ENCODE measurements around the gene CAV2. TPM values are rescaled to one million over a fixed set of nuclear protein-coding genes. Genes with fewer than 3 reads are reported as not detected.

The CAV2 gene
- total RNA-seq, 4 donors from 2014 or later = 142 to 188 (median 170) TPM

DNA sequence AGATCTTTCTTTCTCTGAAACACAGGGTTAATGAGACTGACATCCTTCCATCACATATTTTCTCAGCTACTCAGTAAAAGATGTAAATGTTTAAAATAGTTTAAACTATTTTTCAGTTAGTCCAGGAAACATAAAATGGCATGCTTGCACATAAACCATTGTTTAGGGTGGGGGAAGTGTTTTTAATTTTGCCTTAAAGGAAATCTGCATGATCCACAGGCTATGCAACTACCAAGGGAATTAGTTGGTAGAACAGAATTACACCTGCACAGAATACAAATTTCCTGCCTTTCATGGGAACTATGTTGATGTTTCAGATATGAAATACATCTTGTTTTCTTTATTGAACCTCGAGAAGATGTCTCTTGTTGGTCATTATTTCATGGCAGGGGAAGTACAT is 35.9 kb downstream of the CAV2 start:
- Histone ChIP-seq H3K9me3 (no peaks in the 10 kb centered on the region), H3K4me1 (peaks cover 11 to 94% (median 12%) of the 10 kb centered on the region in 3 donors), H3K27ac (peak overlapping the region in 2 of 4 donors; percentile 17 to 38), H3K4me3 (no peak overlapping the region), H3K27me3 (no peaks in the 10 kb centered on the region), H3K36me3 (peaks cover 3 to 53% of the 10 kb centered on the region in 2 donors)
- ATAC-seq = no peak
- WGBS, 2 donors (ENCODE audit: low coverage in 1 of 2) = 54 to 65% methylated on average over 1 of the region's 1 CpG
- TF ChIP-seq POLR2A (IDR thresholded peaks at IDR 0.05) (no peak), POLR2AphosphoS5 (IDR thresholded peaks at IDR 0.05) (no peak), EP300 (IDR thresholded peaks at IDR 0.05) (no peak), CTCF (IDR thresholded peaks at IDR 0.05) (no peak)

DNA sequence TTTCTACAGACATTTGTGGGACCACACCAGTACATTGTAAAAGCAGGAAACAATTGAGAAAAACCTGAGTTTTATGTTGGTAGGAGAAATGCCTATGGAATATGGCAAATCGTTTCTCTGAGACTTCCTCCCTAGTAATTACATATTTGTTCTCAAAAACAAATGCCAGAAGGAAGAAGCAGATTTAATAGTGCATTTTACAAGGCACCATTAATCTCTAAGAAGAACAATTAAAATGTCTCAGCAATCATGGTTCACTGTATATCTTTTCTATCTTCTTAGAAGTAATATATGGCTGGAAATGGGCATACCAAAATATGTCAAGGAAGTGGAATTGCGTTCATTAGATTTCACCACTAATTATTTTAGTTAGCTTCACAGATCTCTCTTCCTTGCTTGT is 38.6 kb downstream of the CAV2 start:
- no peak for TF ChIP-seq POLR2AphosphoS5 (IDR thresholded peaks at IDR 0.05)
- no peak overlapping the region for H3K4me3 ChIP-seq
- no peaks in the 10 kb centered on the region for H3K27me3 ChIP-seq
- H3K9me3 ChIP-seq = no peaks in the 10 kb centered on the region
- H3K27ac ChIP-seq = peak overlapping the region in 3 of 4 donors; percentile 46 to 54 (median 52)
- H3K4me1 ChIP-seq = peaks cover 21 to 95% (median 27%) of the 10 kb centered on the region in 3 donors
- ATAC-seq = no peak
- 56 to 63% methylated on average over 2 of the region's 2 CpGs for WGBS, 2 donors (ENCODE audit: low coverage in 1 of 2)
- peaks cover 3 to 42% of the 10 kb centered on the region in 2 donors for H3K36me3 ChIP-seq

DNA sequence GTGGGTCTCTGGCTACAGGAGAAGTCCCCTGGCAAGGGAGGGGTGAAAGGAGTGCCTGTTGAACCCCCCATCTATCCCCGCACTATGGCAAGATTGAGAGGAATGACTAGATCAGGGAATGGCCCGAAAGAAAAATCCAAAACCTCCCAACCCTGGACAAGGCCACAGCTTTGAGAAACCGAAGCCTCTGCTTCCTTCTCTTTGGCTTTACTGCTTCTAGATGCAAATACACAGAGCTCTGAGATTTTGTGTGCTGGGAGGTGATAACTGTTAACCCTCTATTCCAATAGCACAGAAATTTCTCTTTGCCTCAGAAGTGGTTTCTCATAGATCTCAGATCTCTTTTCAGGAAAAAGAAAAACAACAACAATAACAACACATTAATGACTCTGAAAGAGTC is 40.3 kb downstream of the CAV2 start:
- no peaks in the 10 kb centered on the region for H3K9me3 ChIP-seq
- H3K36me3 ChIP-seq = peaks cover 3 to 41% of the 10 kb centered on the region in 2 donors
- no peak overlapping the region for H3K4me3 ChIP-seq
- H3K4me1 ChIP-seq = peaks cover 18 to 96% (median 30%) of the 10 kb centered on the region in 3 donors
- no peaks in the 10 kb centered on the region for H3K27me3 ChIP-seq
- ATAC-seq = no peak
- peak overlapping the region in 3 of 4 donors; percentile 46 to 70 (median 48) for H3K27ac ChIP-seq
- TF ChIP-seq POLR2AphosphoS5 (IDR thresholded peaks at IDR 0.05) = no peak
- WGBS, 2 donors (ENCODE audit: low coverage in 1 of 2) = 28 to 100% methylated on average over 1 to 2 of the region's 3 CpGs

- no peaks in the 10 kb centered on the region for H3K27me3 ChIP-seq
- TF ChIP-seq POLR2AphosphoS5 (IDR thresholded peaks at IDR 0.05) = no peak
- TF ChIP-seq POLR2A (IDR thresholded peaks at IDR 0.05) = no peak
- TF ChIP-seq CTCF (IDR thresholded peaks at IDR 0.05) = no peak
- TF ChIP-seq EP300 (IDR thresholded peaks at IDR 0.05) = no peak
- H3K4me3 ChIP-seq = no peak overlapping the region
- H3K9me3 ChIP-seq = no peaks in the 10 kb centered on the region
- H3K4me1 ChIP-seq = peaks cover 12 to 96% (median 26%) of the 10 kb centered on the region in 3 donors
- peaks cover 3 to 33% of the 10 kb centered on the region in 2 donors for H3K36me3 ChIP-seq
- H3K27ac ChIP-seq = peak overlapping the region in 2 of 4 donors; percentile 46 to 70
- no peak for ATAC-seq
These were observed 41.2 kb downstream of the CAV2 start for GRCh38 chr7:116540743-116541142.

GRCh38 chr7:116541951-116542350 is 42.4 kb downstream of the CAV2 start:
- TF ChIP-seq CTCF (IDR thresholded peaks at IDR 0.05) (no peak), EP300 (IDR thresholded peaks at IDR 0.05) (no peak), POLR2A (IDR thresholded peaks at IDR 0.05) (no peak), POLR2AphosphoS5 (IDR thresholded peaks at IDR 0.05) (no peak)
- 55 to 73% methylated on average over 3 of the region's 3 CpGs for WGBS, 2 donors (ENCODE audit: low coverage in 1 of 2)

GRCh38 chr7:116542618-116543017 is 43.1 kb downstream of the CAV2 start:
- H3K4me1 ChIP-seq = peaks cover 16 to 99% (median 23%) of the 10 kb centered on the region in 3 donors
- no peak for TF ChIP-seq EP300 (IDR thresholded peaks at IDR 0.05)
- no peak for TF ChIP-seq CTCF (IDR thresholded peaks at IDR 0.05)
- TF ChIP-seq POLR2AphosphoS5 (IDR thresholded peaks at IDR 0.05) = no peak
- TF ChIP-seq POLR2A (IDR thresholded peaks at IDR 0.05) = no peak
- no peak overlapping the region for H3K4me3 ChIP-seq
- peaks cover 0 to 30% of the 10 kb centered on the region in 2 donors for H3K36me3 ChIP-seq
- H3K27me3 ChIP-seq = no peaks in the 10 kb centered on the region
- 77% methylated on average over 2 of the region's 2 CpGs; no CpG with 5 or more reads in 1 of the 2 donors for WGBS, 2 donors (ENCODE audit: low coverage in 1 of 2)
- H3K27ac ChIP-seq = peak overlapping the region in 3 of 4 donors; percentile 46 to 70 (median 48)
- no peaks in the 10 kb centered on the region for H3K9me3 ChIP-seq
- no peak for ATAC-seq

More at GRCh38 chr7:116541951-116542350, 42.4 kb downstream of the CAV2 start:
- ATAC-seq = no peak
- Histone ChIP-seq H3K4me1 (peaks cover 15 to 99% (median 26%) of the 10 kb centered on the region in 3 donors), H3K4me3 (no peak overlapping the region), H3K9me3 (no peaks in the 10 kb centered on the region), H3K27ac (peak overlapping the region; percentile 46 to 70 (median 54)), H3K36me3 (peaks cover 3 to 30% of the 10 kb centered on the region in 2 donors), H3K27me3 (no peaks in the 10 kb centered on the region)

All from gastroesophageal sphincter (tissue), 4 donors.